Measurements from ENCODE around the gene KLF6. TPM values are rescaled to one million over a fixed set of nuclear protein-coding genes. Genes with fewer than 3 reads are reported as not detected.
A peak's percentile ranks its signal among the peaks of the same experiment; 100 is the strongest.

KLF6 gene
- total RNA-seq, 1 donor from 2014 or later = 99.1 TPM

DNA sequence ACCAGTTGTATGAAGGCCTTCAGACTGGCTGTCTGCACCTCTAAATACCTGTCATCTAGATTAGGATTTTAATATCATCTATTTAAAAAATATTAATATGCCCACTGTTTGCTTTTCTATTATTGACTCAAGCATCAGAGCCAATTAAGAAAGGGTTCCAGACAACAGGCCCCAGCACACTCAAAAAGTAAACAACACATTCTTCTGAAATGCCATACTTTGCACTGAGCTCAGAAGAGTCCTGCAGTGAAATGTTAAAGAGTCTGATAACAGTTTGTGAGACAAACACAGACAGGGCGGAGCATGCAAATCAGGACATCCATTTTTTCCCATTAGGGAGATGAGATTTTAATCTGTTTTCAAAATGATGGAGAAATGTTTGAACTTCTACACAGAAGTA lies 45.9 kb upstream of the KLF6 start:
- H3K27ac Mint-ChIP-seq = no peak overlapping the region
- no peaks in the 10 kb centered on the region for H3K27me3 Mint-ChIP-seq (ENCODE audit: low read depth)
- no peak for DNase-seq (ENCODE audit: low spot score in 2 of 2, unreplicated experiment in 2 of 2)
- H3K36me3 Mint-ChIP-seq = no peaks in the 10 kb centered on the region
- no peaks in the 10 kb centered on the region for H3K9me3 Mint-ChIP-seq
- TF ChIP-seq CTCF (IDR thresholded peaks at IDR 0.05; ENCODE audit: unreplicated experiment) = no peak
- peaks cover 65% of the 10 kb centered on the region for H3K4me1 Mint-ChIP-seq
- no peak overlapping the region for H3K4me3 Mint-ChIP-seq

DNA sequence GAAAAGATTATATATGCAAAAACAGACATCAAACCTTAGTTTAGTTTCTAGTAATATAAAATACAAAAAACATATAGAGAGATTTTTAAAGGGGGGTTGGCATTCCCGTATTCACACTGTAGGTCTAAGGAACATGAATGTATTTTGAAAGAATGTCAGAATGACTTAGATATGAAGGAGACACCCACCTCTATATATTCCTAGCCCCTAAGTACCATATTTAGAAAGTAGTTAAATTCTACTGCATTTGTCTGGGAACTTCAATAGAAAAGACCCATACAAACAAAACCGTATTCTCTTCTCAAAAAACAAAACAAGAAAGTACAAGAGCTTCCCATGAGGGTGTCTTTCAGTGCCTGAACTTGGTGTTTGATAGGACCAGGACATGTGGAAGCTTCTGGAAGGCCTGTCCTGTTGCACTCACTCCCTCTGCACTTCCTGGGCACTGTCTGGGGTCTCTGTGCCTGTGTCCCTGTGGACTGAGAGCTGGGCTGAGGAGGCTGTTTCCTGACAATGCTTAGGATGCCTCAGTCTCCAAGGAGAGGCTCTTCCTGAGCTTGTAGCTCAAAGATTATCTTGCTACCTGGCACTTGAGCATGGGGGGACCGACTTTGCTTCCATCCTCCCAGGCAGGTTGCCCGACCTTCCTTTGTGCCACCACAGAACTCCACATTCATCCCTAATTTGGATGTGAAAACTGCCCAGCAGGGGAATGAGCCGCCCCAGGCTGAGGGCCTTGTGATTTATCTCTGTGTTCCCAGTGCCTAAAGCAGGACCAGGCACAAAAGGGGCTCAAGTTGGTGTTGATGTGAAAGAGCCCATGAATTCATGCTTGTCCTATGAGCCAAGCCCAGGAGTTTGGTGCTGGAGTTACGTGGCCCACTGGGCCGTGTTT lies 44.4 kb upstream of the KLF6 start:
- Mint-ChIP-seq H3K4me3 (peak overlapping the region; percentile 42), H3K27ac (peak overlapping the region; percentile 90), H3K36me3 (no peaks in the 10 kb centered on the region), H3K9me3 (no peaks in the 10 kb centered on the region), H3K4me1 (peaks cover 67% of the 10 kb centered on the region), H3K27me3 (ENCODE audit: low read depth) (no peaks in the 10 kb centered on the region)
- no peak for TF ChIP-seq CTCF (IDR thresholded peaks at IDR 0.05; ENCODE audit: unreplicated experiment)
- DNase-seq (ENCODE audit: low spot score in 2 of 2, unreplicated experiment in 2 of 2) = no peak

- peak overlapping the region; percentile 90 for H3K27ac Mint-ChIP-seq
- no peaks in the 10 kb centered on the region for H3K36me3 Mint-ChIP-seq
- TF ChIP-seq CTCF (IDR thresholded peaks at IDR 0.05; ENCODE audit: unreplicated experiment) = no peak
- peak overlapping the region; percentile 42 for H3K4me3 Mint-ChIP-seq
- no peaks in the 10 kb centered on the region for H3K9me3 Mint-ChIP-seq
- DNase-seq (ENCODE audit: low spot score in 2 of 2, unreplicated experiment in 2 of 2) = no peak
- H3K4me1 Mint-ChIP-seq = peaks cover 67% of the 10 kb centered on the region
- no peaks in the 10 kb centered on the region for H3K27me3 Mint-ChIP-seq (ENCODE audit: low read depth)
Measured at GRCh38 chr10:3828404-3829155, 43.6 kb upstream of the KLF6 start.

GRCh38 chr10:3827768-3828403 lies 42.9 kb upstream of the KLF6 start:
- H3K27me3 Mint-ChIP-seq (ENCODE audit: low read depth) = no peaks in the 10 kb centered on the region
- H3K4me3 Mint-ChIP-seq = no peak overlapping the region
- H3K9me3 Mint-ChIP-seq = no peaks in the 10 kb centered on the region
- no peaks in the 10 kb centered on the region for H3K36me3 Mint-ChIP-seq
- peak overlapping the region; percentile 90 for H3K27ac Mint-ChIP-seq
- no peak for DNase-seq (ENCODE audit: low spot score in 2 of 2, unreplicated experiment in 2 of 2)
- H3K4me1 Mint-ChIP-seq = peaks cover 65% of the 10 kb centered on the region
- no peak for TF ChIP-seq CTCF (IDR thresholded peaks at IDR 0.05; ENCODE audit: unreplicated experiment)

DNA sequence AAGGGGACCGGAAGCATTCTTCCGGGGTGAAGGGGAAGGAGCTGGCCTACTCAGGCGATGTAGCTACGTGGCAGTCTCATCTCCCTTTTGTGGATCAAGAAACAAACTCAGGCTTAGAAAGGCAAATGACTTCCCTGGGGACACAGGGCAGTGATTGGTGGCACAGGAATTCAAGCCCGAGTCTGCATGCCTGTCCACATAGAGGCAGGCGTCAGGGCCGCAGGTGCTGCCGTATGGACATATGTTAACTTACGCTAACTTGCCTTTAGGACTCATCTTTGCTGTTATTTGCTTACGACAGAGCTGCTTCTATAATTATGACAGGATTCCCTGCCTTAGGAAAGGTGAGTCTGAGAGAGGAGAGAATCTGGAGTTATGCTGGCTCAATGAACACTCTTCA lies 42.3 kb upstream of the KLF6 start:
- no peak for DNase-seq (ENCODE audit: low spot score in 2 of 2, unreplicated experiment in 2 of 2)
- Mint-ChIP-seq H3K4me3 (no peak overlapping the region), H3K4me1 (peaks cover 65% of the 10 kb centered on the region), H3K27ac (peak overlapping the region; percentile 90), H3K27me3 (ENCODE audit: low read depth) (no peaks in the 10 kb centered on the region), H3K9me3 (no peaks in the 10 kb centered on the region), H3K36me3 (no peaks in the 10 kb centered on the region)
- TF ChIP-seq CTCF (IDR thresholded peaks at IDR 0.05; ENCODE audit: unreplicated experiment) = no peak
